Ovary (tissue), 9 donors: ENCODE data around the gene STARD7. TPM values are rescaled to one million over a fixed set of nuclear protein-coding genes. Genes with fewer than 3 reads are reported as not detected.
A peak's percentile ranks its signal among the peaks of the same experiment; 100 is the strongest.

Experiments
- DNase-seq, 5 donors: peaks; one replicate each; pipeline ENCODE4 v3.0.0-alpha.2; 2019 to 2020
- H3K27ac ChIP-seq, 2 donors: fragments of 200-600 bp; one replicate each; pipeline versions ENCODE4 v1.5.1 to v1.8.0; 2019 to 2022
- H3K27me3 ChIP-seq: fragments of 200-600 bp; one replicate; pipeline ENCODE4 v1.8.0; 2022
- H3K36me3 ChIP-seq: fragments of 200-600 bp; sonication (generic); one replicate; pipeline ENCODE4 v1.5.1; 2019
- H3K4me1 ChIP-seq: one replicate; pipeline ENCODE4 v1.8.1; 2013; ENCODE audit warnings: mild to moderate bottlenecking, moderate library complexity; ENCODE audit not compliant: insufficient read depth
- H3K4me3 ChIP-seq: fragments of 200-600 bp; sonication (generic); one replicate; pipeline ENCODE4 v1.5.1; 2017
- H3K9me3 ChIP-seq, 2 donors: fragments of 200-600 bp in 1 of 2; sonication (generic) in 1 of 2; one replicate each; pipeline versions ENCODE4 v1.5.1 to v1.8.1; 2013 to 2019; ENCODE audit warnings: mild to moderate bottlenecking in 1 of 2, moderate library complexity in 1 of 2
- CTCF ChIP-seq, 3 donors: fragments of 450-650 bp in 2 of 3; fragments of 200-600 bp in 1 of 3; IDR thresholded peaks; one replicate each; pipeline versions ENCODE4 v1.5.1 to v1.8.0; 2016 to 2022; ENCODE audit warnings: antibody characterized with exemption in 3 of 3, mild to moderate bottlenecking in 1 of 3
- EP300 ChIP-seq: sonication (generic); formaldehyde crosslinking; IDR thresholded peaks from one replicate; pipeline ENCODE4 v1.6.1; 2017; ENCODE audit warnings: antibody characterized with exemption
- POLR2A ChIP-seq: fragments of 450-650 bp; IDR thresholded peaks from one replicate; pipeline ENCODE4 v1.6.1; 2017; ENCODE audit warnings: antibody characterized with exemption, mild to moderate bottlenecking, moderate library complexity
- WGBS, 3 donors: extraction: QIAGEN DNeasy Blood & Tissue Kit in 1 of 3; methylation state at CpG; one replicate each; pipeline versions ENCODE4 v1.1.5 to v1.1.7; 2013 to 2017; 5-methylcytosine and 5-hydroxymethylcytosine counted together
- intact Hi-C, 4 donors: fragments of 100-400 bp; cut with DNase I; formaldehyde crosslinking; loops; one replicate each; pipeline versions ENCODE4 v1.11.0 to v1.15.1; 2022 to 2023
- polyA plus RNA-seq, 2 donors: library from polyadenylated mRNA; stranded (reverse); fragments of 200-250 nt in 1 of 2; fragments of 350-450 nt in 1 of 2; fragmentation: Illumina TruSeq in 1 of 2; extraction: RNeasy Lipid Tissue Mini Kit (QIAGEN cat#74804) in 1 of 2; gene quantifications; one replicate each; pipeline ENCODE4 v1.2.3, GENCODE V29; 2013 to 2014
- total RNA-seq, 7 donors: library from RNA; depleted of rRNA in 2 of 7; stranded (reverse); fragments of >200 nt in 2 of 7; fragmentation: NEBNext Ultra II Directional in 3 of 7; extraction: Animal tissue kit (Norgen Biotek cat#: 25700) in 3 of 7; gene quantifications; one replicate each; pipeline versions ENCODE4 v1.1.0 to v1.2.4, GENCODE V29; 2016 to 2023
- donor health status: DM: no; HTN: no; CAD: no; lungs with moderate emphysema.
- donor health status: DM: no; HTN: no; CAD: no.
- donor health status: Bipolar disorder and iron deficiency.
- donor health status: DM: yes; HTN: yes; CAD: no.
- donor health status: DM: no; HTN: no; CAD: no.
- donor health status: DM: yes; HTN: yes; CAD: no.

Gene STARD7
- total and polyA plus RNA-seq, 9 donors: 32.7 to 90.9 (median 73.8) TPM

GRCh38 chr2:96154506-96155380 is 53.9 kb downstream of the STARD7 start:
- TF ChIP-seq CTCF (IDR thresholded peaks at IDR 0.05) (no peak), POLR2A (no peak), EP300 (no peak)
- H3K9me3 ChIP-seq: no peaks in the 10 kb centered on the region
- intact Hi-C loops: no loop called here
- WGBS, 3 donors: 83 to 89% (median 84%) methylated on average over 16 of the region's 16 CpGs
- H3K4me3 ChIP-seq: no peak overlapping the region
- H3K36me3 ChIP-seq: no peaks in the 10 kb centered on the region
- H3K27me3 ChIP-seq: no peaks in the 10 kb centered on the region
- no peak overlapping the region for H3K27ac ChIP-seq
- DNase-seq: peak in 1 of 5 donors; percentile 10
- H3K4me1 ChIP-seq: no peaks in the 10 kb centered on the region

GRCh38 chr2:96153991-96154431 is 54.6 kb downstream of the STARD7 start:
- DNase-seq: peak in 1 of 5 donors; percentile 12

GRCh38 chr2:96153291-96153713 is 55.3 kb downstream of the STARD7 start:
- Histone ChIP-seq H3K27me3 (no peaks in the 10 kb centered on the region), H3K36me3 (no peaks in the 10 kb centered on the region), H3K27ac (no peak overlapping the region), H3K4me3 (no peak overlapping the region), H3K9me3 (no peaks in the 10 kb centered on the region), H3K4me1 (no peaks in the 10 kb centered on the region)
- intact Hi-C loops: no loop called here
- TF ChIP-seq EP300 (no peak), CTCF (IDR thresholded peaks at IDR 0.05) (no peak), POLR2A (no peak)
- 84 to 91% (median 85%) methylated on average over 7 of the region's 7 CpGs for WGBS, 3 donors
- no peak for DNase-seq

More at GRCh38 chr2:96153991-96154431, 54.6 kb downstream of the STARD7 start:
- no peaks in the 10 kb centered on the region for H3K4me1 ChIP-seq
- no peak overlapping the region for H3K27ac ChIP-seq
- H3K36me3 ChIP-seq: no peaks in the 10 kb centered on the region
- no peaks in the 10 kb centered on the region for H3K27me3 ChIP-seq
- no peak overlapping the region for H3K4me3 ChIP-seq
- WGBS, 3 donors: 78 to 81% (median 78%) methylated on average over 3 to 7 of the region's 7 CpGs
- TF ChIP-seq POLR2A: no peak
- TF ChIP-seq CTCF (IDR thresholded peaks at IDR 0.05): no peak
- TF ChIP-seq EP300: no peak
- intact Hi-C loops: no loop called here
- H3K9me3 ChIP-seq: no peaks in the 10 kb centered on the region

- TF ChIP-seq CTCF (IDR thresholded peaks at IDR 0.05): no peak
- TF ChIP-seq POLR2A: no peak
- TF ChIP-seq EP300: no peak
- H3K36me3 ChIP-seq: no peaks in the 10 kb centered on the region
- no peak for DNase-seq
- no peak overlapping the region for H3K4me3 ChIP-seq
- no peaks in the 10 kb centered on the region for H3K27me3 ChIP-seq
- no peaks in the 10 kb centered on the region for H3K4me1 ChIP-seq
- H3K27ac ChIP-seq: no peak overlapping the region
- H3K9me3 ChIP-seq: no peaks in the 10 kb centered on the region
- intact Hi-C loops: no loop called here
- 56 to 65% (median 57%) methylated on average over 13 of the region's 13 CpGs for WGBS, 3 donors
These were observed 56.1 kb downstream of the STARD7 start for GRCh38 chr2:96152304-96153161.
